ENCODE results near the gene AHCYL1. TPM values are rescaled to one million over a fixed set of nuclear protein-coding genes. Genes with fewer than 3 reads are reported as not detected.

Gene AHCYL1
- total and polyA plus RNA-seq, 2 of the 8 experiments (the other 6 are each of a cell fraction or from before 2014, with no cell fraction given), result 64.5 to 95.9 TPM

- TF ChIP-seq SIN3A (conservative IDR thresholded peaks at IDR 0.05 in 1 of 2, IDR thresholded peaks at IDR 0.05 in 1 of 2; ENCODE audit: low read depth in 1 of 2, low read length in 2 of 2), result no peak
- no peak for TF ChIP-seq TBP (IDR thresholded peaks at IDR 0.05; ENCODE audit: low read depth, low read length)
- TF ChIP-seq GTF2F1 (IDR thresholded peaks at IDR 0.05; ENCODE audit: borderline replicate concordance, low read depth, low read length), result no peak
- no peak for TF ChIP-seq SIRT6 (IDR thresholded peaks at IDR 0.05; ENCODE audit: low read length)
- TF ChIP-seq SP1 (IDR thresholded peaks at IDR 0.05; ENCODE audit: low read depth, low read length), result no peak
- TF ChIP-seq CTCF (IDR thresholded peaks at IDR 0.05; ENCODE audit: control extremely low read depth in 1 of 3, insufficient read depth in 1 of 3, low read depth in 1 of 3, low read length in 3 of 3), result no peak
Observed at GRCh38 chr1:109988349-109988914, 3.9 kb downstream of the AHCYL1 start (continued).

Measured in H1 (cell line).